Sigmoid colon (tissue), 7 donors: ENCODE data around the gene SDCBP2. TPM values are rescaled to one million over a fixed set of nuclear protein-coding genes. Genes with fewer than 3 reads are reported as not detected.

ENCODE experiments used
- DNase-seq: peaks from one replicate; pipeline ENCODE4 v3.0.0-alpha.2; 2019
- H3K27ac ChIP-seq, 4 donors: fragments of 200-600 bp; sonication (generic); one replicate each; pipeline ENCODE4 v1.5.1; 2016 to 2019; ENCODE audit warnings: mild to moderate bottlenecking in 1 of 4
- H3K27me3 ChIP-seq, 3 donors: fragments of 200-600 bp; sonication (generic); one replicate each; pipeline ENCODE4 v1.5.1; 2019; ENCODE audit warnings: mild to moderate bottlenecking in 1 of 3
- H3K36me3 ChIP-seq, 4 donors: fragments of 200-600 bp; sonication (generic); one replicate each; pipeline ENCODE4 v1.5.1; 2016 to 2019
- H3K4me1 ChIP-seq, 4 donors: fragments of 200-600 bp; sonication (generic); one replicate each; pipeline ENCODE4 v1.5.1; 2017 to 2019
- H3K4me3 ChIP-seq, 4 donors: fragments of 200-600 bp; sonication (generic); one replicate each; pipeline ENCODE4 v1.5.1; 2017 to 2019; ENCODE audit warnings: mild to moderate bottlenecking in 2 of 4, moderate library complexity in 1 of 4
- H3K9me3 ChIP-seq, 4 donors: fragments of 200-600 bp in 3 of 4; sonication (generic) in 3 of 4; one replicate each; pipeline versions ENCODE4 v1.5.1 to v1.6.1; 2013 to 2019
- CTCF ChIP-seq, 4 experiments: fragments of 450-650 bp in 3 of 4; fragments of 200-600 bp in 1 of 4; IDR thresholded peaks; one replicate each; pipeline ENCODE4 v1.5.1; 2016 to 2019; ENCODE audit warnings: antibody characterized with exemption in 4 of 4, mild to moderate bottlenecking in 3 of 4, moderate library complexity in 2 of 4
- EP300 ChIP-seq, 4 donors: sonication (generic); formaldehyde crosslinking; IDR thresholded peaks; one replicate each; pipeline ENCODE4 v1.6.1; 2017; ENCODE audit warnings: antibody characterized with exemption in 4 of 4
- POLR2A ChIP-seq, 2 donors: fragments of 450-650 bp; IDR thresholded peaks; one replicate each; pipeline ENCODE4 v1.6.1; 2016; ENCODE audit warnings: antibody characterized with exemption in 2 of 2, mild to moderate bottlenecking in 2 of 2, moderate library complexity in 2 of 2
- POLR2AphosphoS5 ChIP-seq, 4 donors: sonication (generic); formaldehyde crosslinking; IDR thresholded peaks; one replicate each; pipeline ENCODE4 v1.6.1; 2017; ENCODE audit warnings: antibody characterized with exemption in 4 of 4
- WGBS, 2 donors: extraction: QIAGEN DNeasy Blood & Tissue Kit; methylation state at CpG; one replicate each; pipeline ENCODE4 v1.1.7; 2013; 5-methylcytosine and 5-hydroxymethylcytosine counted together
- intact Hi-C: fragments of 100-400 bp; cut with DNase I; formaldehyde crosslinking; loops from one replicate; pipeline ENCODE4 v1.15.1; 2023
- polyA plus RNA-seq, 3 donors: library from polyadenylated mRNA; stranded (reverse); fragments of 200-250 nt; gene quantifications; one replicate each; pipeline ENCODE4 v1.2.3, GENCODE V29; 2013
- total RNA-seq, 4 donors: library from RNA; depleted of rRNA; stranded (reverse); fragments of >200 nt; gene quantifications; one replicate each; pipeline ENCODE4 v1.1.0, GENCODE V29; 2016
- donor health status: healthy with polysubstance abuse.
- donor health status: Bipolar disorder and iron deficiency.
- donor health status: healthy.

SDCBP2 gene
- total and polyA plus RNA-seq, 7 donors: 1.1 to 724 (median 3.6) TPM

GRCh38 chr20:1323830-1324597, 4.9 kb downstream of the SDCBP2 start:
- H3K4me3 ChIP-seq: no peak overlapping the region
- intact Hi-C loops: loop anchor here (2.0 kb wide), 2 partner anchors 57 to 143 kb away; partner anchors contain the start of genes NSFL1C and SNPH
- DNase-seq: peak; percentile 59
- no peaks in the 10 kb centered on the region for H3K36me3 ChIP-seq
- WGBS, 2 donors: 81 to 88% methylated on average over 12 of the region's 12 CpGs
- no peaks in the 10 kb centered on the region for H3K9me3 ChIP-seq
- TF ChIP-seq POLR2A (IDR thresholded peaks at IDR 0.05) (no peak), EP300 (IDR thresholded peaks at IDR 0.05) (no peak), POLR2AphosphoS5 (IDR thresholded peaks at IDR 0.05) (no peak), CTCF (IDR thresholded peaks at IDR 0.05) (no peak)
- H3K27ac ChIP-seq: peak overlapping the region; percentile 97 to 99 (median 98)
- peaks cover 0 to 43% (median 38%) of the 10 kb centered on the region in 4 donors for H3K4me1 ChIP-seq
- H3K27me3 ChIP-seq: no peaks in the 10 kb centered on the region

- no peaks in the 10 kb centered on the region for H3K27me3 ChIP-seq
- no peak overlapping the region for H3K4me3 ChIP-seq
- WGBS, 2 donors: 79 to 84% methylated on average over 6 of the region's 6 CpGs
- H3K36me3 ChIP-seq: no peaks in the 10 kb centered on the region
- H3K4me1 ChIP-seq: peaks cover 0 to 36% (median 31%) of the 10 kb centered on the region in 4 donors
- TF ChIP-seq EP300 (IDR thresholded peaks at IDR 0.05) (no peak), POLR2AphosphoS5 (IDR thresholded peaks at IDR 0.05) (no peak), POLR2A (IDR thresholded peaks at IDR 0.05) (no peak), CTCF (IDR thresholded peaks at IDR 0.05) (no peak)
- H3K9me3 ChIP-seq: no peaks in the 10 kb centered on the region
- peak overlapping the region; percentile 13 to 99 (median 98) for H3K27ac ChIP-seq
- intact Hi-C loops: no loop called here
- DNase-seq: peak; percentile 42
Observed at GRCh38 chr20:1323256-1323655, 5.7 kb downstream of the SDCBP2 start.

GRCh38 chr20:1322511-1323245, 6.3 kb downstream of the SDCBP2 start:
- TF ChIP-seq CTCF (IDR thresholded peaks at IDR 0.05) (no peak), POLR2AphosphoS5 (IDR thresholded peaks at IDR 0.05) (peak in 2 of 4 donors; percentile 34 to 70), POLR2A (IDR thresholded peaks at IDR 0.05) (no peak), EP300 (IDR thresholded peaks at IDR 0.05) (peak in 2 of 4 donors; percentile 7 to 27)
- DNase-seq: peak; percentile 72
- Histone ChIP-seq H3K27me3 (no peaks in the 10 kb centered on the region), H3K4me3 (no peak overlapping the region), H3K4me1 (peaks cover 0 to 31% (median 26%) of the 10 kb centered on the region in 4 donors), H3K9me3 (no peaks in the 10 kb centered on the region), H3K27ac (peak overlapping the region; percentile 45 to 99 (median 98)), H3K36me3 (no peaks in the 10 kb centered on the region)
- intact Hi-C loops: no loop called here
- WGBS, 2 donors: 77 to 85% methylated on average over 11 of the region's 11 CpGs

GRCh38 chr20:1321654-1321939, 7.3 kb downstream of the SDCBP2 start:
- Histone ChIP-seq H3K4me1 (peaks cover 0 to 20% (median 15%) of the 10 kb centered on the region in 4 donors), H3K27me3 (no peaks in the 10 kb centered on the region), H3K36me3 (no peaks in the 10 kb centered on the region), H3K27ac (no peak overlapping the region), H3K4me3 (no peak overlapping the region), H3K9me3 (no peaks in the 10 kb centered on the region)
- intact Hi-C loops: no loop called here
- WGBS, 2 donors: 47 to 70% methylated on average over 4 of the region's 4 CpGs
- no peak for TF ChIP-seq POLR2AphosphoS5 (IDR thresholded peaks at IDR 0.05)
- no peak for DNase-seq

GRCh38 chr20:1320902-1321653, 7.9 kb downstream of the SDCBP2 start:
- Histone ChIP-seq H3K27me3 (no peaks in the 10 kb centered on the region), H3K4me3 (no peak overlapping the region), H3K27ac (no peak overlapping the region), H3K36me3 (no peaks in the 10 kb centered on the region), H3K9me3 (no peaks in the 10 kb centered on the region), H3K4me1 (peaks cover 0 to 15% (median 10%) of the 10 kb centered on the region in 4 donors)
- no peak for TF ChIP-seq CTCF (IDR thresholded peaks at IDR 0.05)
- TF ChIP-seq POLR2AphosphoS5 (IDR thresholded peaks at IDR 0.05): no peak
- no peak for TF ChIP-seq POLR2A (IDR thresholded peaks at IDR 0.05)
- no peak for TF ChIP-seq EP300 (IDR thresholded peaks at IDR 0.05)
- no peak for DNase-seq
- intact Hi-C loops: no loop called here
- WGBS, 2 donors: 82% methylated on average over 17 of the region's 17 CpGs
